22Rv1 (cell line): Measurements from ENCODE around the gene ZC3H12C.

Experiments used
- H3K27ac ChIP-seq: fragments of 450-650 bp; 2 replicates; pipeline ENCODE4 v1.5.1; 2017
- CTCF ChIP-seq: fragments of 450-650 bp; IDR thresholded peaks from 2 replicates; pipeline ENCODE4 v1.5.1; 2017; ENCODE audit warnings: mild to moderate bottlenecking
- ZFX ChIP-seq: fragments of 450-650 bp; IDR thresholded peaks from 2 replicates; pipeline ENCODE4 v1.6.1; 2017; ENCODE audit warnings: antibody characterized with exemption, borderline replicate concordance

ZC3H12C gene

GRCh38 chr11:110174645-110175310, 81.6 kb downstream of the ZC3H12C start:
- TF ChIP-seq ZFX: no peak
- no peak for TF ChIP-seq CTCF
- H3K27ac ChIP-seq: no peak overlapping the region

GRCh38 chr11:110176366-110177085, 83.3 kb downstream of the ZC3H12C start:
- TF ChIP-seq CTCF: no peak
- TF ChIP-seq ZFX: no peak
- H3K27ac ChIP-seq: no peak overlapping the region

- no peak overlapping the region for H3K27ac ChIP-seq
- no peak for TF ChIP-seq CTCF
- no peak for TF ChIP-seq ZFX
Measured at GRCh38 chr11:110177086-110177456, 83.9 kb downstream of the ZC3H12C start.

GRCh38 chr11:110179064-110179463, 85.9 kb downstream of the ZC3H12C start:
- H3K27ac ChIP-seq: no peak overlapping the region
- TF ChIP-seq ZFX (no peak), CTCF (no peak)

GRCh38 chr11:110182886-110183285, 89.7 kb downstream of the ZC3H12C start:
- no peak overlapping the region for H3K27ac ChIP-seq
- TF ChIP-seq ZFX (no peak), CTCF (no peak)

GRCh38 chr11:110184456-110184855, 91.3 kb downstream of the ZC3H12C start:
- TF ChIP-seq ZFX: no peak
- TF ChIP-seq CTCF: no peak
- H3K27ac ChIP-seq: no peak overlapping the region

GRCh38 chr11:110185121-110185591, 92.0 kb downstream of the ZC3H12C start:
- TF ChIP-seq ZFX: no peak
- TF ChIP-seq CTCF: no peak
- H3K27ac ChIP-seq: no peak overlapping the region
